Cardiac fibroblast (primary cell): ENCODE measurements around the gene SPOP.

ENCODE experiments used
- DNase-seq, 2 donors: peaks; one replicate each; pipeline versions ENCODE4 v3.0.0 to v3.0.0-alpha.2; 2010; ENCODE audit warnings: low read depth in 2 of 2
- H3K4me3 ChIP-seq, 2 donors: replicated peaks in 1 of 2; 1 replicate in 1 of 2; 2 replicates in 1 of 2; pipeline ENCODE4 v1.5.1; 2011; ENCODE audit warnings: low read depth in 2 of 2, low read length in 2 of 2, mild to moderate bottlenecking in 2 of 2, moderate library complexity in 1 of 2
- TF ChIP-seq, protein P1 (sequence below): IDR thresholded peaks from one replicate; pipeline ENCODE4 v1.5.1; 2011; ENCODE audit warnings: low read depth, mild to moderate bottlenecking, low read length, inconsistent platforms

SPOP gene

GRCh38 chr17:49579522-49579921, 98.4 kb downstream of the SPOP start:
- no peak for DNase-seq
- TF ChIP-seq, protein P1, sequence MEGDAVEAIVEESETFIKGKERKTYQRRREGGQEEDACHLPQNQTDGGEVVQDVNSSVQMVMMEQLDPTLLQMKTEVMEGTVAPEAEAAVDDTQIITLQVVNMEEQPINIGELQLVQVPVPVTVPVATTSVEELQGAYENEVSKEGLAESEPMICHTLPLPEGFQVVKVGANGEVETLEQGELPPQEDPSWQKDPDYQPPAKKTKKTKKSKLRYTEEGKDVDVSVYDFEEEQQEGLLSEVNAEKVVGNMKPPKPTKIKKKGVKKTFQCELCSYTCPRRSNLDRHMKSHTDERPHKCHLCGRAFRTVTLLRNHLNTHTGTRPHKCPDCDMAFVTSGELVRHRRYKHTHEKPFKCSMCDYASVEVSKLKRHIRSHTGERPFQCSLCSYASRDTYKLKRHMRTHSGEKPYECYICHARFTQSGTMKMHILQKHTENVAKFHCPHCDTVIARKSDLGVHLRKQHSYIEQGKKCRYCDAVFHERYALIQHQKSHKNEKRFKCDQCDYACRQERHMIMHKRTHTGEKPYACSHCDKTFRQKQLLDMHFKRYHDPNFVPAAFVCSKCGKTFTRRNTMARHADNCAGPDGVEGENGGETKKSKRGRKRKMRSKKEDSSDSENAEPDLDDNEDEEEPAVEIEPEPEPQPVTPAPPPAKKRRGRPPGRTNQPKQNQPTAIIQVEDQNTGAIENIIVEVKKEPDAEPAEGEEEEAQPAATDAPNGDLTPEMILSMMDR = no peak
- H3K4me3 ChIP-seq = no peak overlapping the region

GRCh38 chr17:49578952-49579500, 98.9 kb downstream of the SPOP start:
- no peak for DNase-seq
- TF ChIP-seq, protein P1 = no peak
- no peak overlapping the region for H3K4me3 ChIP-seq

- DNase-seq = no peak
- no peak overlapping the region for H3K4me3 ChIP-seq
- TF ChIP-seq, protein P1 = no peak
Measured at GRCh38 chr17:49578414-49578813, 99.5 kb downstream of the SPOP start.

DNA sequence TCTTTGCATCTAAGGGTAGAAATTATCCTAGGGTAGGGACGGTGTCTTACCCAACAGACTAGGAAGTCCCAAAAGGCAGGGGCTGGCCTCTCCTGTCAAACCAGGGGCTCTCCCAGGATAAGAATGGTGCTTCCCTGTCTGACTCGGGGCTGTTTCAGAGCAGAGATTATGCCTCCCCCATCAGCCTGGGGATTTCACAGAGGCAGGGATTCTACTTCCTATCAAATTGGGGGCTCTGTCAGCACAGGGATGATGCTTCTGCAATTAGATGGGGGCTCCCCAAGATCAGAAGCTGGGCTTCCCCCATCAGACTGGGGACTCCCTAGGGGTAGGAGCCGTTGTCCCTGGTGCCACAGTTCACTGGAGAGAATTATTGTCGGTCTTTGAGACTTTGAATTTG, 99.9 kb downstream of the SPOP start:
- DNase-seq = no peak
- H3K4me3 ChIP-seq = no peak overlapping the region
- TF ChIP-seq, protein P1 = no peak

DNA sequence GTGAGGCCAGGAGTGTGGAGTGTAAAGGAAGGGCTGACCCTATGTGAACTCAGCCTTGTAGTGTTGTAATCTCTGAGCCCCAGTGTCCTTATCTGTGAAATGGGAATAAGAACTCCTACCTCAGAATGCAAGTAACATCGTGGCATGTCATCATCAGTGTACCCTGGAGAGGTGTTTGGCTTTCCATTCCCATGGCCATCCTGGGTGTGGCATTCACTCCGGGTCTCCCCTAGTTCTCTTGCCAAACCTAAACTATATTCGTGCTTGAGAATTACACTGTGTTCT, 100.3 kb downstream of the SPOP start:
- H3K4me3 ChIP-seq = no peak overlapping the region
- DNase-seq = no peak
- TF ChIP-seq, protein P1 = no peak

- DNase-seq = no peak
- peak overlapping the region; percentile 60 to 73 for H3K4me3 ChIP-seq
- TF ChIP-seq, protein P1 = no peak
Measured at GRCh38 chr17:49576917-49577649, 100.8 kb downstream of the SPOP start.
